HepG2 (cell line): ENCODE results near the gene C9orf50. TPM values are rescaled to one million over a fixed set of nuclear protein-coding genes. Genes with fewer than 3 reads are reported as not detected.

Source experiments
- ATF5 ChIP-seq: sonication (generic); formaldehyde crosslinking; IDR thresholded peaks from 2 replicates; pipeline ENCODE4 v1.4.0; 2020; ENCODE audit warnings: mild to moderate bottlenecking, low read depth, missing genetic modification reagents
- FOXO1 ChIP-seq: sonication (generic); formaldehyde crosslinking; IDR thresholded peaks from 2 replicates; pipeline ENCODE4 v1.4.0; 2020; ENCODE audit warnings: missing genetic modification reagents
- HNF1B ChIP-seq: sonication (generic); formaldehyde crosslinking; IDR thresholded peaks from 2 replicates; pipeline ENCODE4 v1.5.1; 2020; ENCODE audit warnings: mild to moderate bottlenecking, moderate library complexity, missing genetic modification reagents
- RELA ChIP-seq: sonication (generic); formaldehyde crosslinking; IDR thresholded peaks from 2 replicates; pipeline ENCODE4 v1.4.0; 2020; ENCODE audit warnings: missing genetic modification reagents
- SALL2 ChIP-seq: sonication (generic); formaldehyde crosslinking; IDR thresholded peaks from 2 replicates; pipeline ENCODE4 v1.8.1; 2023; ENCODE audit warnings: mild to moderate bottlenecking, missing genetic modification reagents, inconsistent platforms
- ZNF280D ChIP-seq: sonication (generic); formaldehyde crosslinking; IDR thresholded peaks from 2 replicates; pipeline ENCODE4 v1.5.1; 2020; ENCODE audit warnings: mild to moderate bottlenecking, missing genetic modification reagents
- ZNF589 ChIP-seq: sonication (generic); formaldehyde crosslinking; conservative IDR thresholded peaks from 2 replicates; pipeline ENCODE4 v1.8.0; 2022; ENCODE audit warnings: mild to moderate bottlenecking, moderate library complexity, missing genetic modification reagents
- ZNF749 ChIP-seq: sonication (generic); formaldehyde crosslinking; IDR thresholded peaks from 2 replicates; pipeline ENCODE4 v1.8.0; 2022; ENCODE audit warnings: mild to moderate bottlenecking, missing genetic modification reagents, moderate library complexity, borderline replicate concordance
- polyA plus RNA-seq, 8 experiments: library from polyadenylated mRNA; depleted of rRNA in 3 of 8; stranded (reverse) in 7 of 8; unstranded in 1 of 8; fragments of >200 nt; fragmentation: Illumina TruSeq in 4 of 8; extraction: Trizol in 4 of 8; gene quantifications; 2 replicates each; pipeline versions ENCODE4 v1.2.1 to v1.2.3, GENCODE V29; 2011 to 2016; ENCODE audit warnings: low read depth in 4 of 8, missing spikeins in 1 of 8, mixed read lengths in 1 of 8; ENCODE audit not compliant: insufficient read depth in 1 of 8
- total RNA-seq, 5 experiments: library from RNA; depleted of rRNA; stranded (reverse); fragments of >200 nt; fragmentation: Illumina TruSeq; extraction: Trizol; gene quantifications; 2 replicates each; pipeline ENCODE4 v1.2.3, GENCODE V29; 2016; ENCODE audit warnings: low read depth in 1 of 5

C9orf50 gene
- total and polyA plus RNA-seq, 2 of the 13 experiments (the other 11 are each of a cell fraction or from before 2014, with no cell fraction given) = not detected

GRCh38 chr9:129640871-129641749 is 20.2 kb upstream of the C9orf50 start (continued):
- TF ChIP-seq ZNF280D (CRISPR knock-in tag) = no peak
- no peak for TF ChIP-seq FOXO1 (CRISPR knock-in tag)
- TF ChIP-seq ZNF749 (CRISPR knock-in tag) = no peak
- no peak for TF ChIP-seq HNF1B (CRISPR knock-in tag)
- TF ChIP-seq ZNF589 (CRISPR knock-in tag) = 0 out of 2 replicates have a peak, but pooled peaks have one; percentile 9
- no peak for TF ChIP-seq SALL2 (CRISPR knock-in tag)
- TF ChIP-seq ATF5 (CRISPR knock-in tag) = no peak
- no peak for TF ChIP-seq RELA (CRISPR knock-in tag)
- TF ChIP-seq, all 625 proteins: peak for 4
